K562 (cell line): ENCODE measurements around the gene GFOD1. TPM values are rescaled to one million over a fixed set of nuclear protein-coding genes. Genes with fewer than 3 reads are reported as not detected.

Experiments
- ATF7 ChIP-seq: fragments of 450-650 bp; IDR thresholded peaks from 2 replicates; pipeline ENCODE4 v1.7.1; 2014; ENCODE audit warnings: mild to moderate bottlenecking, moderate library complexity
- BCOR ChIP-seq: fragments of 450-650 bp; IDR thresholded peaks from 2 replicates; pipeline ENCODE4 v1.6.1; 2016
- CREB3L1 ChIP-seq: fragments of 450-650 bp; IDR thresholded peaks from 2 replicates; pipeline ENCODE4 v1.6.1; 2014; ENCODE audit warnings: low read depth, mild to moderate bottlenecking, moderate library complexity, borderline replicate concordance
- EZH2 ChIP-seq: IDR thresholded peaks from 2 replicates; pipeline ENCODE4 v1.6.1; 2012; ENCODE audit warnings: low read depth, mild to moderate bottlenecking, inconsistent platforms, low read length, borderline replicate concordance
- GABPB1 ChIP-seq: sonication (generic); formaldehyde crosslinking; IDR thresholded peaks from 2 replicates; pipeline ENCODE4 v1.8.0; 2022; ENCODE audit warnings: mild to moderate bottlenecking, missing genetic modification reagents
- HNRNPL ChIP-seq: fragments of 200-400 bp; formaldehyde crosslinking; IDR thresholded peaks from 2 replicates; pipeline ENCODE4 v1.6.1; 2017; ENCODE audit warnings: low read depth, mild to moderate bottlenecking, low read length
- ILF3 ChIP-seq: fragments of 450-650 bp; IDR thresholded peaks from 2 replicates; pipeline ENCODE4 v1.6.1; 2018; ENCODE audit warnings: antibody characterized with exemption, mild to moderate bottlenecking, moderate library complexity, borderline replicate concordance
- KLF13 ChIP-seq: fragments of 450-650 bp; IDR thresholded peaks from 2 replicates; pipeline ENCODE4 v1.6.1; 2016; ENCODE audit warnings: missing genetic modification characterization, low read depth, mild to moderate bottlenecking, missing compliant biosample characterization, moderate library complexity, borderline replicate concordance
- RBBP5 ChIP-seq: fragments of 200-600 bp; sonication (generic); IDR thresholded peaks from 2 replicates; pipeline ENCODE4 v1.6.1; 2012; ENCODE audit warnings: borderline replicate concordance, mild to moderate bottlenecking, low read length, control low read depth, inconsistent platforms; ENCODE audit not compliant: insufficient read depth, poor library complexity, severe bottlenecking
- REST ChIP-seq, 2 experiments: fragments of 450-650 bp; formaldehyde crosslinking in 1 of 2; IDR thresholded peaks; 2 replicates each; pipeline versions ENCODE4 v1.4.0 to v1.6.1; 2014 to 2020; ENCODE audit warnings: mild to moderate bottlenecking in 2 of 2, borderline replicate concordance in 1 of 2, low read depth in 1 of 2
- SNIP1 ChIP-seq: fragments of 450-650 bp; IDR thresholded peaks from 2 replicates; pipeline ENCODE4 v1.7.1; 2017; ENCODE audit warnings: low read depth, mild to moderate bottlenecking
- TSC22D4 ChIP-seq: fragments of 450-650 bp; IDR thresholded peaks from 2 replicates; pipeline ENCODE4 v1.6.1; 2016; ENCODE audit warnings: missing genetic modification characterization, missing biosample characterization, control low read depth
- ZBTB33 ChIP-seq: sonication (generic); formaldehyde crosslinking; IDR thresholded peaks from 2 replicates; pipeline ENCODE4 v1.8.1; 2023; ENCODE audit warnings: mild to moderate bottlenecking, missing genetic modification reagents
- ZNF253 ChIP-seq: fragments of 250-450 bp; sonication (Bioruptor Pico); conservative IDR thresholded peaks from 2 replicates; pipeline ENCODE4 v1.6.1; 2021; ENCODE audit warnings: mild to moderate bottlenecking
- ZNF551 ChIP-seq: fragments of 250-450 bp; sonication (Bioruptor Pico); IDR thresholded peaks from 2 replicates; pipeline ENCODE4 v1.5.0; 2021; ENCODE audit warnings: mild to moderate bottlenecking, moderate library complexity
- ZSCAN29 ChIP-seq: fragments of 450-650 bp; IDR thresholded peaks from 2 replicates; pipeline ENCODE4 v1.6.1; 2017
- polyA plus RNA-seq, 8 experiments: library from polyadenylated mRNA; depleted of rRNA in 4 of 8; stranded (reverse) in 5 of 8; unstranded in 3 of 8; fragments of >200 nt; fragmentation: Nextera tagmentation in 2 of 8; fragmentation: Illumina TruSeq in 1 of 8; extraction: Ambion mirVana in 2 of 8; extraction: Trizol in 1 of 8; gene quantifications; 2 replicates each; pipeline versions ENCODE4 v1.2.1 to v1.2.3, GENCODE V29; 2011 to 2014; ENCODE audit warnings: inconsistent platforms in 1 of 8, missing spikeins in 1 of 8
- total RNA-seq, 7 experiments: library from RNA; depleted of rRNA in 6 of 7; stranded (reverse); fragments of >200 nt in 6 of 7; fragmentation: Illumina TruSeq in 2 of 7; extraction: Trizol in 2 of 7; gene quantifications; 2 replicates each; pipeline versions ENCODE4 v1.2.1 to v1.2.3, GENCODE V29; 2011 to 2021; ENCODE audit warnings: low replicate concordance in 1 of 7

Gene GFOD1
- total and polyA plus RNA-seq, 9 of the 15 experiments (the other 6 are each of a cell fraction or from before 2014, with no cell fraction given): 3.8 to 12.0 (median 8.2) TPM

GRCh38 chr6:13486679-13487121, 700 bp downstream of the GFOD1 start (continued):
- peak; percentile 14; the same call in 1 of the 2 replicates for TF ChIP-seq REST (IDR thresholded peaks at IDR 0.05; ENCODE audit: borderline replicate concordance)
- no peak; the same call in 1 of the 2 replicates for TF ChIP-seq REST (CRISPR knock-in tag; IDR thresholded peaks at IDR 0.05; ENCODE audit: low read depth)
- no peak for TF ChIP-seq ZBTB33 (CRISPR knock-in tag)
- TF ChIP-seq HNRNPL: 0 out of 2 replicates have a peak, but pooled peaks have one; percentile 11
- no peak for TF ChIP-seq BCOR
- no peak for TF ChIP-seq ZNF551 (CRISPR knock-in tag)
- no peak for TF ChIP-seq CREB3L1
- TF ChIP-seq GABPB1 (CRISPR knock-in tag): peak; percentile 59; the same call in 1 of the 2 replicates
- no peak for TF ChIP-seq RBBP5
- TF ChIP-seq SNIP1: no peak
- TF ChIP-seq ATF7: 0 out of 2 replicates have a peak, but pooled peaks have one; percentile 3
- TF ChIP-seq EZH2: no peak
- no peak for TF ChIP-seq TSC22D4 (tag)
- TF ChIP-seq ZSCAN29: no peak
- TF ChIP-seq KLF13: peak; percentile 94; the same call in 1 of the 2 replicates
- no peak for TF ChIP-seq ILF3
- no peak for TF ChIP-seq ZNF253
